GM19455 (cell line): ENCODE results near the gene KRTAP4-12.
"Not testable (repeated sequence)": the region's sequence is repeated elsewhere in the genome, so short reads cannot be mapped to it uniquely, and the experiment has no call there.

Source experiments
- ATAC-seq: cut with Tn5 transposase; IDR thresholded peaks from one replicate; pipeline ENCODE4 v1.9.1; 2021; ENCODE audit not compliant: unreplicated experiment

Gene KRTAP4-12

GRCh38 chr17:41126412-41126811, 2.4 kb upstream of the KRTAP4-12 start:
- no peak for ATAC-seq

GRCh38 chr17:41125064-41125463, 1.1 kb upstream of the KRTAP4-12 start:
- no peak for ATAC-seq

DNA sequence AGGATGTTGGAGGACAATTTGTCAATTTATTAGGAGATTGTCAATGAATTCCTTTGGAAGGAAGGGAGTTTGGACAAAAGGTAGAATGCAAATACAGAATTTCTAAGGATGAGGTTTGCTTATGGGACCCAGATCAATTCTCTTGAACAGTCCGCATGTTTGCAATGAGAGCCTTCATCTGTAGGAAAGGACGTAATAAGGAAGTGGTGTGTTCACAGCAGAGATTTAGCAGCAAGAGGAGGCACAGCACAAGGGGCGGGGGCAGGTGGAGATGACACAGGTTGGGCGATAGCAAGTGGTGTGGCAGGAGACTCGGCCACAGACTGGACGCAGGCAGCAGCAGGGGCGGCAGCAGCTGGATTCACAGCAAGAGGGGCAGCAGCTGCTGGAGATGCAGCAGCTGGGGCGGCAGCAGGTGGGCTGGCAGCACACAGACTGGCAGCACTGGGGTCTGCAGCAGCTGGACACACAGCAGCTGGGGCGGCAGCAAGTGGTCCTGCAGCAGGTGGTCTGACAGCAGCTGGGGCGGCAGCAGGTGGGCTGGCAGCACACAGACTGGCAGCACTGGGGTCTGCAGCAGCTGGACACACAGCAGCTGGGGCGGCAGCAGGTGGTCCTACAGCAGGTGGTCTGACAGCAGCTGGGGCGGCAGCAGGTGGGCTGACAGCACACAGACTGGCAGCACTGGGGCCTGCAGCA, 541 bp downstream of the KRTAP4-12 start:
- ATAC-seq, result not testable (repeated sequence)

- no peak for ATAC-seq
These were observed 2.2 kb downstream of the KRTAP4-12 start for GRCh38 chr17:41121742-41122141.

DNA sequence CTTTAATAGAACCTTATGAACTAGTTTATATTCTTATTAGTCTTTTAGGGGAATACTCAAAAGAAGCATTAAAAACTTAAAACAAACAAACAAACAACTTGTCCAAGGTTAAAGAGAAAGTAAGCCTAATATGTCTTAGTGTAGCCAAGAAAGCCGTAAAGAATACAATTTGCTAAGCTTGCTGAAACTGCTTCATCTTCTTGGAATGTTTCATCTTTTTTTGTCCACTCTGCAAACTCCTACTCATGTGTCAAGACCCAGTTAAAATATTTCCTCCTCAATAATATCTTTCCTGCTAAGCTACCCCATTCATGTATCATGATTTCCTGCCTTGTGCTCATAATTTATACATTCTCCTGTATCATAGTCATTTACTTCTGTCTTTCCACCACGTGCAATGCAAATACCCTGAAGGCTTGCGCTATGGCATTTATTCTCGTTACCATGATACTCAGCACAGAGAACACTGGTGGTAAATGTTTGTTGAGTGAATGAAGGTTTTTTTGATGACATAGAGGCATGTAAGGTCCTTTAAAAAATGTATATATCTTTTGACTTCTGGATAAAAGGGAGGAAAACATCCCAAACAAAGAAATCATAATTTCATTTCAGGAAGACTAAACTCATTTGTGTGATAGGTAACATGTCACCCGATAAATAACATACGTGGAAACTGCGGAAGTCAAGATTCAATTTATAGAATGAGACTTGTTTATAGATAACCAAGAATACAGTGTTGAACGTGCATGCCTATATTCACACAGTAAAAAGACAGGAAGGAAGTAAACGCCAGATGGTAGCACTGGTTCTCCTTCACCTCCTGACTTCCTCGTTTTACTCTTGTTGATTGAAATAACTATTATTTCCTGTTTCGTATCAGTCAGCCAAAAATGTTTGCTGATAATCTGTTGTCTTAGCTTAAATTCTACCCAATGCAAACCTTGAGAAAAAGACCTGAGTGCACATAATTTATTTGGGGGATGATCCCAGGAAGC, 4.0 kb downstream of the KRTAP4-12 start:
- ATAC-seq, result not testable (repeated sequence)

DNA sequence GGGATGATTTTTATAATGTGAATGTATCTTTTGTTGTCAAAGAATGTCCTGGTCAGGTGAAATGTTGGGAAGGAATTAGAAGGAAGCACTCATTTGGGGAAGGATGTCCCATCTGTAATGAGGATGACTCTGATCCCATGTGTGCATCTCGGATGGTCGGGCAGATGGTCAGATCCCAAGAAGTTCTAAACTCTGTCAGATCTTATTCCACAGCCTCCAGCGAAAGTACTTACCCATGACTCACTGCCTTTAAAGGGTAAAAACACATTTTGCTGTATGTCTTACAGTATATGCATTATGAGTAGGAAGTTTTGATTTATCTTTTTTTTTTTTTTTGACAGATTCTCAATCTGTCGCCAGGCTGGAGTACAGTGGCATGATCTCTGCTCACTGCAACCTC, 5.3 kb downstream of the KRTAP4-12 start:
- no peak for ATAC-seq

- ATAC-seq, result not testable (repeated sequence)
These were observed 6.1 kb downstream of the KRTAP4-12 start, which contains the start of gene KRTAP4-11 for GRCh38 chr17:41117846-41118386. TSS of gene KRTAP4-11 (minus strand) at chr17:41118373. CDS start at chr17:41118315, 58 bp downstream.

- no peak for ATAC-seq
These were observed 7.7 kb downstream of the KRTAP4-12 start for GRCh38 chr17:41116297-41116696.

DNA sequence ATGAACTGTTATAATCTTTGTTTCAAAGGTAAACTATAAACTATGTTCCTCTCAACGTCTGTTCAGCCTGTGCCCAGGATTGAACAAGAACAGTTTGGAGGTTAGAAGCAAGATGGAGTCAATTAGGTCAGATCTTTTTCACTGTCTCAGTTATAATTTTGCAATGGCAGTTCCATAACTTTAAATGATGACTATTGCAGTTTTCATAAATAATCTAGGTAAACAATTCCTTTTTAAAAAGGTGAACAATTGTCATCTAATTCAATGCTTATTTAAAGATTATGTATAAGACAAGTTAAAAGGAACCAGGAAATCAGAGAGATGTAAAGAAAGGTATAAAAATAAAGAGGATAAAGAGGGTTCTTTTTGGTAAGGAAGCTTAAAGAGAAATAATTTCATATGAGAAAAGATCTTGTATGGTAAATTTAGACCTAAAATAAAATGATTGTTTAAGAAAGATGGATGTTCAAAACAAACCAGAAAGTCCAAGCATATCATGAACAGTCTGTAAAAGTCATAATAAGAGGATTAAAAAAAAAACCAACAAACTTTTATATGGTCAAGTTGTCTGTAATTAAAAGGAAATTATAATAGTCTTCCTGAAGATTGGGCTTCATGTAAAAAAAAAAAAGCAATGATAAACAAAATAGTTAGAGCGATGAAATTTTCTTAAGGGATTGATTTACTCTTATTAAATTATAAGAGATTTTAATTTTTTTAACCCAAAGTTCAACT, 12.7 kb downstream of the KRTAP4-12 start:
- no peak for ATAC-seq

- ATAC-seq, result not testable (repeated sequence)
These were observed 15.1 kb downstream of the KRTAP4-12 start for GRCh38 chr17:41108728-41109386.

DNA sequence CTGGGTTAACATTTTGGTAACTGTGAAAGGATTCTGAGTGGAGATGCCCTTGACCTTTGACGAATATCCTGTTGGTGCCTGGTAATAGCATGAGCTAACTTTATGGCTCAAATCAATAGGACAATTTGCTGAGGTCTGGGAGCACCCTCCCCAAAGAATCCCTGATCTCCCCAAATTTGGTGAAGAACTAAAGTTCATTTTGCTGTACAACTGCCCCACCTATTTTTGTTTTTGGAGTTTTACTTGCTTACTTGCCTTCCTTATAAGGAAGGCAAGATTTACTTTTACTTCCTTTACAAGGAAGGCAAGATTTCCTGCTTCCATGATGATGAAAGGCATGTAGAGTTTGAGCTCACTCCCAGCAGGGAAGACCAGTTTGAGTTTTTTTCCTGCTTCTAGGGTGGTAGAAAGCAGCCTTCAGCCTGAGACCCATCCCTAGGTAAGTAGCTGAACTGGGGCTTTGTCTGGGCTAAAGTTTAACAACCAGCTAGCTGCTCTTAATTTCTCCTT, 16.0 kb downstream of the KRTAP4-12 start:
- no peak for ATAC-seq

- not testable (repeated sequence) for ATAC-seq
These were observed 18.6 kb downstream of the KRTAP4-12 start, which contains the start of gene KRTAP4-9 for GRCh38 chr17:41105347-41105746. TSS of gene KRTAP4-9 (plus strand) at chr17:41105389. CDS start at chr17:41105389, 0 bp downstream.

GRCh38 chr17:41104386-41105038, 19.5 kb downstream of the KRTAP4-12 start:
- not testable (repeated sequence) for ATAC-seq

- ATAC-seq, result no peak
These were observed 20.1 kb downstream of the KRTAP4-12 start for GRCh38 chr17:41103896-41104295.

- ATAC-seq, result no peak
These were observed 22.3 kb downstream of the KRTAP4-12 start, which contains the start of gene KRTAP4-16 for GRCh38 chr17:41101586-41102259. TSS of gene KRTAP4-16 (minus strand) at chr17:41102209. CDS start at chr17:41102209, 0 bp downstream.

- not testable (repeated sequence) for ATAC-seq
These were observed 24.1 kb downstream of the KRTAP4-12 start for GRCh38 chr17:41099682-41100480.

DNA sequence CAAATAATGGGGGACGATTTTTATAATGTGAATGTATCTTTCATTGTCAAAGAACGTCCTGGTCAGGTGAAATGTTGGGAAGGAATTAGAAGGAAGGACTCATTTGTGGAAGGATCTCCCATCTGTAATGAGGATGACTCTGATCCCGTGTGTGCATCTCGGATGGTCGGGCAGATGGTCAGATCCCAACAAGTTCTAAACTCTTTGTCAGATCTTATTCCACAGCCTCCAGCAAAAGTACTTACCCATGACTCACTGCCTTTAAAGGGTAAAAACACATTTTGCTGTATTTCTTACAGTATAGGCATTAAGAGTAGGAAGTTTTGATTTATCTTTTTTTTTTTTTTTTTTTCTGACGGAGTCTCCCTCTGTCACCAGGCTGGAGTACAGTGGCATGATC, 25.5 kb downstream of the KRTAP4-12 start:
- no peak for ATAC-seq

GRCh38 chr17:41098042-41098441, 25.9 kb downstream of the KRTAP4-12 start, which contains the start of gene KRTAP4-8:
TSS of gene KRTAP4-8 (minus strand) at chr17:41098142. CDS start at chr17:41098084, 58 bp downstream.
- no peak for ATAC-seq
